ENCODE results near the gene CBLC. TPM values are rescaled to one million over a fixed set of nuclear protein-coding genes. Genes with fewer than 3 reads are reported as not detected.

Gene CBLC
- total RNA-seq, 1 experiment from 2014 or later, result 15.9 TPM

DNA sequence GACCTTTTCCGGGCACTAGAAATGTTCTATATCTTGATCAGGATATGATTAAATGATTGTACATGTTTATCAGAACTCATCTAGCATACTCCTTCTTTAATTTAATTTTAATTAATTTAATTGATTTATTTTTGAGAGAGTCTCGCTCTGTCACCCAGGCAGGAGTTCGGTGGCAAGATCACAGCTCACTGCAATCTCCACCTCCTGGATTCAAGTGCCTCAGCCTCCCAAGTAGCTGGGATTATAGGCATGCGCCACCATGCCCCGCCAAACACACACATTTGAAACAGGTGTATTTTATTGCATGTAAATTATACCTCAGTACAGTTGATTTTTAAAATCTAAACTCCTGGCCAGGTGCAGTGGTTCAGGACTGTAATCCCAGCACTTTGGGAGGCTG lies 46.6 kb upstream of the CBLC start:
- H2BK15ac ChIP-seq (ENCODE audit: low read depth, low read length), result no peak overlapping the region
- H2BK5ac ChIP-seq (ENCODE audit: insufficient read length, low read length), result no peak overlapping the region
- H3K9me3 ChIP-seq (ENCODE audit: control insufficient read depth, low read depth, low read length), result no peaks in the 10 kb centered on the region
- H3K4ac ChIP-seq (ENCODE audit: low read depth, low read length), result no peak overlapping the region
- Mint-ChIP-seq H3K4me1 (no peaks in the 10 kb centered on the region), H3K9me3 (peaks cover 0 to 3% of the 10 kb centered on the region in 2 experiments; a peak in 1 of 5 replicates), H3K27me3 (ENCODE audit: low read depth) (peaks cover 19% of the 10 kb centered on the region), H3K4me3 (no peak overlapping the region), H3K27ac (no peak overlapping the region), H3K36me3 (ENCODE audit: insufficient read depth in 1 of 3, low read depth in 3 of 3) (no peaks in the 10 kb centered on the region)
- H3K56ac ChIP-seq (ENCODE audit: insufficient read length, low read depth, low read length), result no peak overlapping the region
- no peak overlapping the region for H3K14ac ChIP-seq (ENCODE audit: insufficient read depth, low read length)
- TF ChIP-seq, protein P1, sequence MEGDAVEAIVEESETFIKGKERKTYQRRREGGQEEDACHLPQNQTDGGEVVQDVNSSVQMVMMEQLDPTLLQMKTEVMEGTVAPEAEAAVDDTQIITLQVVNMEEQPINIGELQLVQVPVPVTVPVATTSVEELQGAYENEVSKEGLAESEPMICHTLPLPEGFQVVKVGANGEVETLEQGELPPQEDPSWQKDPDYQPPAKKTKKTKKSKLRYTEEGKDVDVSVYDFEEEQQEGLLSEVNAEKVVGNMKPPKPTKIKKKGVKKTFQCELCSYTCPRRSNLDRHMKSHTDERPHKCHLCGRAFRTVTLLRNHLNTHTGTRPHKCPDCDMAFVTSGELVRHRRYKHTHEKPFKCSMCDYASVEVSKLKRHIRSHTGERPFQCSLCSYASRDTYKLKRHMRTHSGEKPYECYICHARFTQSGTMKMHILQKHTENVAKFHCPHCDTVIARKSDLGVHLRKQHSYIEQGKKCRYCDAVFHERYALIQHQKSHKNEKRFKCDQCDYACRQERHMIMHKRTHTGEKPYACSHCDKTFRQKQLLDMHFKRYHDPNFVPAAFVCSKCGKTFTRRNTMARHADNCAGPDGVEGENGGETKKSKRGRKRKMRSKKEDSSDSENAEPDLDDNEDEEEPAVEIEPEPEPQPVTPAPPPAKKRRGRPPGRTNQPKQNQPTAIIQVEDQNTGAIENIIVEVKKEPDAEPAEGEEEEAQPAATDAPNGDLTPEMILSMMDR (conservative IDR thresholded peaks at IDR 0.05), result no peak
- no peak overlapping the region for H3K18ac ChIP-seq (ENCODE audit: insufficient read length, low read depth, low read length)
- H3T11ph ChIP-seq (ENCODE audit: low read length), result no peak overlapping the region
- no peak overlapping the region for H4K91ac ChIP-seq (ENCODE audit: insufficient read length, low read depth, low read length)
- H3K23ac ChIP-seq (ENCODE audit: insufficient read length, low read depth, low read length), result no peak overlapping the region
- no peak overlapping the region for H3K27ac ChIP-seq (ENCODE audit: insufficient read length, low read depth, low read length)
- H2BK12ac ChIP-seq (ENCODE audit: insufficient read length, low read depth, low read length), result no peak overlapping the region
- WGBS (ENCODE audit: extremely low coverage, insufficient read length, low lambda C conversion rate), result no CpG with 5 or more reads among the region's 5 CpGs
- no peak overlapping the region for H3K4me2 ChIP-seq (ENCODE audit: insufficient read depth, insufficient read length, low read length)
- H2AFZ ChIP-seq (ENCODE audit: low read length), result no peak overlapping the region
- H3K27me3 ChIP-seq (ENCODE audit: insufficient read depth, low read length), result no peaks in the 10 kb centered on the region
- no peaks in the 10 kb centered on the region for H3K79me1 ChIP-seq (ENCODE audit: insufficient read depth, low read depth, low read length, poor library complexity, severe bottlenecking)
- H2BK20ac ChIP-seq (ENCODE audit: low read depth, low read length, poor library complexity, severe bottlenecking), result no peak overlapping the region
- no peaks in the 10 kb centered on the region for H3K4me1 ChIP-seq (ENCODE audit: insufficient read depth, low read length)
- no peak overlapping the region for H2AK5ac ChIP-seq (ENCODE audit: insufficient read length, low read length)
- H3K79me2 ChIP-seq (ENCODE audit: insufficient read depth, low read length), result no peaks in the 10 kb centered on the region
- H3K23me2 ChIP-seq (ENCODE audit: insufficient read length, low read depth, low read length, poor library complexity, severe bottlenecking), result no peaks in the 10 kb centered on the region
- no peak overlapping the region for H4K5ac ChIP-seq (ENCODE audit: insufficient read length, low read depth, low read length)
- no peak for DNase-seq
- no peak overlapping the region for H4K8ac ChIP-seq (replicated peaks; ENCODE audit: insufficient read length, low read depth, low read length)
- no peaks in the 10 kb centered on the region for H4K20me1 ChIP-seq (ENCODE audit: control insufficient read depth, insufficient read depth, insufficient read length)
- no peak overlapping the region for H2BK120ac ChIP-seq (ENCODE audit: low read depth, low read length, poor library complexity, severe bottlenecking)
- no peak overlapping the region for H3K9ac ChIP-seq (ENCODE audit: extremely low read depth, insufficient read length, low read length)
